Type B pancreatic cell (in vitro differentiated cells): ENCODE measurements around the gene CCAR1. TPM values are rescaled to one million over a fixed set of nuclear protein-coding genes. Genes with fewer than 3 reads are reported as not detected.
"Not testable (repeated sequence)": the region's sequence is repeated elsewhere in the genome, so short reads cannot be mapped to it uniquely, and the experiment has no call there.

Source experiments
- DNase-seq: peaks from one replicate; pipeline ENCODE4 v3.0.0; 2021; ENCODE audit warnings: mixed read lengths; ENCODE audit not compliant: unreplicated experiment; ENCODE audit errors: extremely low spot score
- H3K27ac Mint-ChIP-seq: 2 replicates; pipeline ENCODE4 v1.8.0; 2021; ENCODE audit warnings: mild to moderate bottlenecking, mixed read lengths
- H3K27me3 Mint-ChIP-seq: 2 replicates; pipeline ENCODE4 v1.8.0; 2021; ENCODE audit warnings: mixed read lengths
- H3K36me3 Mint-ChIP-seq: 2 replicates; pipeline ENCODE4 v1.8.0; 2021; ENCODE audit warnings: mixed read lengths
- H3K4me1 Mint-ChIP-seq: one replicate; pipeline ENCODE4 v1.8.0; 2021; ENCODE audit warnings: mixed read lengths; ENCODE audit not compliant: unreplicated experiment
- H3K4me3 Mint-ChIP-seq: 2 replicates; pipeline ENCODE4 v1.8.0; 2021; ENCODE audit warnings: mild to moderate bottlenecking, mixed read lengths
- H3K9me3 Mint-ChIP-seq: 2 replicates; pipeline ENCODE4 v1.8.0; 2021; ENCODE audit warnings: mixed read lengths
- total RNA-seq: library from RNA; stranded (reverse); gene quantifications from 2 replicates; pipeline ENCODE4 v1.2.1, GENCODE V29; 2021; ENCODE audit warnings: low replicate concordance
- TF ChIP-seq, protein P1 (sequence below): fragments of 200-600 bp; sonication (generic); conservative IDR thresholded peaks from 2 replicates; pipeline ENCODE4 v1.5.0; 2021; ENCODE audit warnings: antibody characterized with exemption, mild to moderate bottlenecking

The CCAR1 gene
- total RNA-seq, 1 donor from 2014 or later = 109 TPM

DNA sequence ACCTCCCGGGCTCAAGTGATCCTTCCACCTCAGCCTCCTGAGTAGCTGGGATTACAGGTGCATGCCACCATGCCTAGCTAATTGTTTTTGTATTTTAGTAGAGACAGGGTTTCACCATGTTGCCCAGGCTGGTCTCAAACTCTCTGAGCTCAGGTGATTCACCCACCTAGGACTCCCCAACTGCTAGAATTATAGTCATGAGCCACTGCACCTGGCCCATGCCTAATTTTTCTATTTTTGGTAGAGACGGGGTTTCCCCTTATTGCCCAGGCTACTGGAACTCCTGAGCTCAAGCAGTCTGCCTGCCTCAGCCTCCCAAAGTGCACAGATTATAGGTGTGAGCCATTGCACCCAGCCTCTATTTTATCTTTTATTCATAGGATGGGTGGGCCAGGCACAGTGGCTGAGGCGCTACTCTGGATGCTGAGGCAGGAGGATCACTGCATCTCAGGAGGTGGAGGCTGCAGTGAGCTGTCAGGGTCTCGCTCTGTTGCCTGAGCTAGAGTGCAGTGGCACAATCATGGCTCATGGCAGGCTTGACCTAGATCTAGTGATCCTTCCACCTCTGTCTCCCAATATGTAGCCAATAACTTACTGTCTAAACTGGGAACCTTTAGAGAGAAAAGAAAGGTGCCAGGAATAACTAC lies 75.0 kb downstream of the CCAR1 start:
- Mint-ChIP-seq H3K4me3 (no peak overlapping the region), H3K36me3 (peaks cover 9% of the 10 kb centered on the region), H3K4me1 (no peaks in the 10 kb centered on the region), H3K27me3 (no peaks in the 10 kb centered on the region), H3K27ac (peak overlapping the region; percentile 41), H3K9me3 (no peaks in the 10 kb centered on the region)
- TF ChIP-seq, protein P1, sequence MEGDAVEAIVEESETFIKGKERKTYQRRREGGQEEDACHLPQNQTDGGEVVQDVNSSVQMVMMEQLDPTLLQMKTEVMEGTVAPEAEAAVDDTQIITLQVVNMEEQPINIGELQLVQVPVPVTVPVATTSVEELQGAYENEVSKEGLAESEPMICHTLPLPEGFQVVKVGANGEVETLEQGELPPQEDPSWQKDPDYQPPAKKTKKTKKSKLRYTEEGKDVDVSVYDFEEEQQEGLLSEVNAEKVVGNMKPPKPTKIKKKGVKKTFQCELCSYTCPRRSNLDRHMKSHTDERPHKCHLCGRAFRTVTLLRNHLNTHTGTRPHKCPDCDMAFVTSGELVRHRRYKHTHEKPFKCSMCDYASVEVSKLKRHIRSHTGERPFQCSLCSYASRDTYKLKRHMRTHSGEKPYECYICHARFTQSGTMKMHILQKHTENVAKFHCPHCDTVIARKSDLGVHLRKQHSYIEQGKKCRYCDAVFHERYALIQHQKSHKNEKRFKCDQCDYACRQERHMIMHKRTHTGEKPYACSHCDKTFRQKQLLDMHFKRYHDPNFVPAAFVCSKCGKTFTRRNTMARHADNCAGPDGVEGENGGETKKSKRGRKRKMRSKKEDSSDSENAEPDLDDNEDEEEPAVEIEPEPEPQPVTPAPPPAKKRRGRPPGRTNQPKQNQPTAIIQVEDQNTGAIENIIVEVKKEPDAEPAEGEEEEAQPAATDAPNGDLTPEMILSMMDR = no peak
- DNase-seq = no peak

DNA sequence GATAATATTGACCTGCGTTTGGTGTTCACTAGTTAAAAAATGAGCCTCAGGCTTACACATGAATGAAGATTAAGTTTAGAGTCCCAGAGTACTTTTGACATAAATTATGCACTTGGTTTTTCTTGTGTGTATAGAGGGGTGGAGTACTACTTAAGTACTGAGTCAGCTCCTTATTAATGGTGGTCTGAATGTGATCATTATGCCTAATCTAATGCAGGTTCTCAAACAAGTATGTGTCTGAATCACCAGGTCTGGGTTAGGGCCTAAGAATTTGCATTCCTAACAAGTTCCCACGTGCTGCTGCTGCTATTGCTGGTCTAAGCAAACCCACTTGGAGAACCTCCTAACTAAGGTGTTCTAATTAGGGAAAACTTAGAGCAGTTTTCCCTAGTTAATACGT lies 75.6 kb downstream of the CCAR1 start:
- Mint-ChIP-seq H3K27ac (peak overlapping the region; percentile 41), H3K4me1 (no peaks in the 10 kb centered on the region), H3K4me3 (no peak overlapping the region), H3K9me3 (no peaks in the 10 kb centered on the region), H3K36me3 (peaks cover 9% of the 10 kb centered on the region), H3K27me3 (no peaks in the 10 kb centered on the region)
- TF ChIP-seq, protein P1 = no peak
- no peak for DNase-seq

DNA sequence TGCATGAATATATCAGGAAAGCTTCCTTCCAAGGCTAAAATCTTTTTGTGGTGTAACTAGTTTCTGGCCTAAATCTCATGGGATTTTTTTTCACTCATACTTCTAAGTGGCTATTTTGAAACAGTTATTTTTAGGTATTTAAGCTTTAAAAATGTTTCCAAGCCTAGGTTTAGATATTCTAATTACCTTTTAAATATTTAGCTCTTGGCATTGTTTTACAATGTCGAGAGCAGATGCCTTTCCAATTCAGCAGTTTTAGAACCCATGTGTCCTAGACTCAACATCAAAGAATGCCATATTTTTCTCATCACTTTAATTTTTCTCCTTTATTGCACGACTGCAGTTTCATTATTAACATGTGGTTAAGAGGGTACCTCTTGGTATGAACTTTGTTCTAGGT lies 79.2 kb downstream of the CCAR1 start:
- no peaks in the 10 kb centered on the region for H3K27me3 Mint-ChIP-seq
- TF ChIP-seq, protein P1 = no peak
- H3K27ac Mint-ChIP-seq = no peak overlapping the region
- H3K9me3 Mint-ChIP-seq = no peaks in the 10 kb centered on the region
- peaks cover 9% of the 10 kb centered on the region for H3K36me3 Mint-ChIP-seq
- H3K4me3 Mint-ChIP-seq = no peak overlapping the region
- no peak for DNase-seq
- H3K4me1 Mint-ChIP-seq = no peaks in the 10 kb centered on the region

DNA sequence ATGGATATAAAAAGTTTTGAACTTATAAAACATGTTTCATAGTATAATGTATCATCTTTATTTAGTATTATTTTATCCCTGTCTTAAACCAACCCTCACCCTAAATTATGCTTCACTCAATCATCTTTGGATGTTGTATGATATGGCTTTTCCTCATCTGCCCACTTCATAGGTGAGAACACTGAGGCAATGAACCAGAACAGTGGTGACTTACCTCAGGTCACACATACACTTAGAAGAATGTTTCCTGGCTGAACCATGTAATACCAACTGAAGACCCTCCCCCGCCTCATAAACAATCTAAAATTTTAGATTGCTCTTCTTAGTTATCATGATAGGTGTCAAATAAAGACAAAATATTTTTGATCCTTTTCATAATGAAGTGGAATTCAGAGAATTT lies 83.7 kb downstream of the CCAR1 start:
- no peaks in the 10 kb centered on the region for H3K27me3 Mint-ChIP-seq
- H3K4me3 Mint-ChIP-seq = no peak overlapping the region
- no peak for DNase-seq
- H3K9me3 Mint-ChIP-seq = no peaks in the 10 kb centered on the region
- TF ChIP-seq, protein P1 = no peak
- H3K36me3 Mint-ChIP-seq = no peaks in the 10 kb centered on the region
- H3K4me1 Mint-ChIP-seq = no peaks in the 10 kb centered on the region
- no peak overlapping the region for H3K27ac Mint-ChIP-seq

DNA sequence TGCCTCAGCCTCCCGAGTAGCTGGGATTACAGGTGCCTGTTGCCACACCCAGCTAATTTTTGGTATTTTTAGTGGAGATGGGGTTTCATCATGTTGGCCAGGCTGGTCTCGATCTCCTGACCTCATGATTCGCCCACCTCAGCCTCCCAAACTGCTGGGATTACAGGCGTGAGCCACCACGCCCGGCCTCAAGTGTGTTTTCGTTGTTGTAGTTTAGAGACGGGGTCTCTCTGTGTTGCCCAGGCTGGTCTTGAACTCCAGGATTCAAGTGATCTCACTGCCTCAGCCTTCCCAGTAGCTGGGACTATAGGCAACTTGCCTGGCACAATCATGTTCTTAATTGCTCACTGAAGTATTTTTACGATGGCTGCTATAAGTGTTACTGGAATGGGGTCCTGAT lies 89.8 kb downstream of the CCAR1 start:
- H3K4me1 Mint-ChIP-seq, H3K36me3 Mint-ChIP-seq, H3K9me3 Mint-ChIP-seq, DNase-seq, H3K27ac Mint-ChIP-seq, H3K4me3 Mint-ChIP-seq, H3K27me3 Mint-ChIP-seq: not testable (repeated sequence)

DNA sequence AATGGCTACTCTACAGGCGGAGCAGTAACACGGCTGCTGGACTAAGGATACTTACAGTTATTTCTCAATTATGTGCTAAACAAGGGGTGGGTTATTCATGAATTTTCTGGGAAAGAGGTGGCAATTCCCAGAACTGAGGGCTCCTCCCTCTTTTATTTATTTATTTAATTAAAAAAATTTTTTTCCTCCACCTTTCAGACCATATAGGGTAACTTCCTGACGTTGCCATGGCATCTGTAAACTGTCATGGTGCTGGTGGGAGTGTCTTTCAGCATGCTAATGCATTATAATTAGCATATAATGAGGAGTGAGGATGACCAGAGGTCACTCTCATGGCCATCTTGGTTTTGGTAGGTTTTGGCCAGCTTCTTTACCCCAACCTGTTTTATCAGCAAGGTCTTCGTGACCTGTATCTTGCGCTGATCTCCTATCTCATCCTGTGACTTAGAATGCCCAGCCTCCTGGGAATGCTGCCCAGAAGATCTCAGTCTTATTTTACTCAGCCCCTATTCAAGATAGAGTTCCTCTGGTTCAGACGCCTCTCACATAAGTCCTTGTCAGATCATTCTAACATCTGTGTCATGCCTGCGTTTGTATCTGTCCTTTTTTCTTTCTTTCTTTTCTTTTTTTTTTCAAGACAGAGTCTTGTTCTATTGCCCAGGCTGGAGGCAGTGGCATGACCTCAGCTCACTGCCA lies 90.4 kb downstream of the CCAR1 start:
- Mint-ChIP-seq H3K27ac (no peak overlapping the region), H3K4me3 (no peak overlapping the region), H3K27me3 (no peaks in the 10 kb centered on the region), H3K36me3 (no peaks in the 10 kb centered on the region), H3K9me3 (no peaks in the 10 kb centered on the region), H3K4me1 (no peaks in the 10 kb centered on the region)
- TF ChIP-seq, protein P1 = no peak
- DNase-seq = no peak
